ENCODE results near the gene IFNGR2. TPM values are rescaled to one million over a fixed set of nuclear protein-coding genes. Genes with fewer than 3 reads are reported as not detected.

The IFNGR2 gene, protein sequence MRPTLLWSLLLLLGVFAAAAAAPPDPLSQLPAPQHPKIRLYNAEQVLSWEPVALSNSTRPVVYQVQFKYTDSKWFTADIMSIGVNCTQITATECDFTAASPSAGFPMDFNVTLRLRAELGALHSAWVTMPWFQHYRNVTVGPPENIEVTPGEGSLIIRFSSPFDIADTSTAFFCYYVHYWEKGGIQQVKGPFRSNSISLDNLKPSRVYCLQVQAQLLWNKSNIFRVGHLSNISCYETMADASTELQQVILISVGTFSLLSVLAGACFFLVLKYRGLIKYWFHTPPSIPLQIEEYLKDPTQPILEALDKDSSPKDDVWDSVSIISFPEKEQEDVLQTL
- total RNA-seq (2014; rRNA removed; shearing (Covaris generic); ENCODE audit: low replicate concordance): 30.4 and 52.1 TPM in 2 replicates

DNA sequence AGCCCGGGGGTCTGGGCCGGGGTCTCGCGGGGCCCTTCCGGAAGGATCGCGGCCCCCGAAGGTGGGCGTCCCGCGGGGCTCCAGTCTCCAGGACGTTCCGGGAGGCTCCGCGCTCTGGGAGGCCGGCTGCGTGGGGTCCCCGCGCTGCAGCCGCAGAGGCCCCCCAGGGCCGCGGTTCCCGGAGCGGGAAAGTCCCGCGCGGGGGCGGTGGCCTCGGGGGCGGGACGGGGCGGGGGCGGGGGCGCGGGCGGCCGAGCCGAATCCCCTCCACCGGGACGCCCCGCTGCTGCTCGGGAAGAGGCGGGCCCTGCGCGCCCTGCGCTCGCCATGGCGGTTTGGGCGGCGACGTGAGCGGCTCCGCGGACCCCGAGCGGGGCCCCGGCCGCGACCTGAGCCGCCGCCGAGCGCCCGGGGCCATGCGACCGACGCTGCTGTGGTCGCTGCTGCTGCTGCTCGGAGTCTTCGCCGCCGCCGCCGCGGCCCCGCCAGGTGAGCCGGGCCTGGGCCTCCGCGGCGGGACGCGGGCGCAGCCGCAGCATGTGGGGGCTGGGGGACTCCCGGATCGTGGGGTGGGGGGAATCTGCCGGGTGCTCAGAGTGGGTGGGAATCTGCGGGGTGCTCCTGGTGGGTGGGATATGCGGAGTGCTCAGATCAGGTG lies at the start of gene IFNGR2:
IFNGR2 (plus strand) TSS at position 286 of the 658 bp plus-strand sequence; CDS start at position 417, 131 bp downstream.
- no peaks in the 10 kb centered on the region for H3K27me3 ChIP-seq (ENCODE audit: low read length)
- peak within 1 kb of the TSS; percentile 96 for H3K9ac ChIP-seq (ENCODE audit: low read length)
- H3K4me3 ChIP-seq (ENCODE audit: low read length): peak within 1 kb of the TSS; percentile 95
- H3K9me3 ChIP-seq (ENCODE audit: low read length): no peaks in the 10 kb centered on the region
- peaks cover 8% of the 10 kb centered on the region; the same call in 1 of the 2 replicates for H3K36me3 ChIP-seq (ENCODE audit: insufficient read depth, low read length)
- peaks cover 35% of the 10 kb centered on the region for H3K4me1 ChIP-seq (ENCODE audit: low read length)
- peaks cover 48% of the 10 kb centered on the region for H3K79me2 ChIP-seq (ENCODE audit: low read length)
- no peaks in the 10 kb centered on the region for H3K9me2 ChIP-seq (replicated peaks; ENCODE audit: insufficient read depth, low read length)
- H3K27ac ChIP-seq (ENCODE audit: low read length): peak within 1 kb of the TSS; percentile 79
- H2AFZ ChIP-seq (ENCODE audit: low read length): peak within 1 kb of the TSS; percentile 83
- H4K20me1 ChIP-seq (ENCODE audit: insufficient read depth, low read depth, low read length): no peaks in the 10 kb centered on the region
- peak within 1 kb of the TSS; percentile 85 for H3K4me2 ChIP-seq (ENCODE audit: low read depth, low read length, poor library complexity, severe bottlenecking)
- DNase-seq: peak; percentile 74

GRCh38 chr21:33355355-33355754 lies 47.9 kb upstream of the IFNGR2 start:
- Histone ChIP-seq H3K36me3 (ENCODE audit: insufficient read depth, low read length) (peaks cover 20% of the 10 kb centered on the region; the same call in 1 of the 2 replicates), H3K79me2 (ENCODE audit: low read length) (no peaks in the 10 kb centered on the region), H3K4me3 (ENCODE audit: low read length) (no peak overlapping the region), H3K9ac (ENCODE audit: low read length) (no peak overlapping the region), H4K20me1 (ENCODE audit: insufficient read depth, low read depth, low read length) (no peaks in the 10 kb centered on the region), H2AFZ (ENCODE audit: low read length) (no peak overlapping the region), H3K27me3 (ENCODE audit: low read length) (no peaks in the 10 kb centered on the region), H3K9me3 (ENCODE audit: low read length) (no peaks in the 10 kb centered on the region), H3K27ac (ENCODE audit: low read length) (no peak overlapping the region), H3K4me2 (ENCODE audit: low read depth, low read length, poor library complexity, severe bottlenecking) (no peak overlapping the region), H3K9me2 (replicated peaks; ENCODE audit: insufficient read depth, low read length) (no peaks in the 10 kb centered on the region), H3K4me1 (ENCODE audit: low read length) (peaks cover 9% of the 10 kb centered on the region)
- no peak for DNase-seq

- H2AFZ ChIP-seq (ENCODE audit: low read length): no peak overlapping the region
- H3K36me3 ChIP-seq (ENCODE audit: insufficient read depth, low read length): peaks cover 19% of the 10 kb centered on the region; the same call in 1 of the 2 replicates
- no peaks in the 10 kb centered on the region for H3K9me2 ChIP-seq (replicated peaks; ENCODE audit: insufficient read depth, low read length)
- no peaks in the 10 kb centered on the region for H3K9me3 ChIP-seq (ENCODE audit: low read length)
- H3K27me3 ChIP-seq (ENCODE audit: low read length): no peaks in the 10 kb centered on the region
- DNase-seq: no peak
- H3K27ac ChIP-seq (ENCODE audit: low read length): no peak overlapping the region
- H3K4me1 ChIP-seq (ENCODE audit: low read length): peaks cover 15% of the 10 kb centered on the region
- no peak overlapping the region for H3K4me2 ChIP-seq (ENCODE audit: low read depth, low read length, poor library complexity, severe bottlenecking)
- H3K9ac ChIP-seq (ENCODE audit: low read length): no peak overlapping the region
- no peaks in the 10 kb centered on the region for H4K20me1 ChIP-seq (ENCODE audit: insufficient read depth, low read depth, low read length)
- no peaks in the 10 kb centered on the region for H3K79me2 ChIP-seq (ENCODE audit: low read length)
- no peak overlapping the region for H3K4me3 ChIP-seq (ENCODE audit: low read length)
Observed at GRCh38 chr21:33355996-33356395, 47.2 kb upstream of the IFNGR2 start.

DNA sequence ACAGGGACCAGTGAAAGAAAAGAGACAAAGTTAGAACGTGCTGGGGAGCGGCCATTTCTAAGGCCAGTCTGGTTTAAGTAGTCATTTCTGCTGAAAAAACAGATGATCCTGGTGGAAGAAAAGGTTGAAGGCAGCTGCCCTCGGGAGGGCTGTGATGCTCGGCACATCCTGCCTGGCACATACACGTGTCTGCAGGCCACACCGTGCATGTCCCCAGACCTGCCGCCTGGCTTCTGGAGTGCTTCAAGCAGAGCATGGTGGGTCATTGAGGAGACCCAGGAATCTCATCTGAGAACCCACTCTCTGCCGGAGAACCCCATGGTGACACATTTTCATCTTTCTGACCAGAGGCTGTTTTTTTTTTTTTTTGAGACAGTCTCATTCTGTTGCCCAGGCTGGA lies 46.0 kb upstream of the IFNGR2 start:
- Histone ChIP-seq H3K9ac (ENCODE audit: low read length) (no peak overlapping the region), H3K27ac (ENCODE audit: low read length) (no peak overlapping the region), H3K9me3 (ENCODE audit: low read length) (no peaks in the 10 kb centered on the region), H3K36me3 (ENCODE audit: insufficient read depth, low read length) (peaks cover 16% of the 10 kb centered on the region; the same call in 1 of the 2 replicates), H2AFZ (ENCODE audit: low read length) (no peak overlapping the region), H4K20me1 (ENCODE audit: insufficient read depth, low read depth, low read length) (no peaks in the 10 kb centered on the region), H3K4me3 (ENCODE audit: low read length) (no peak overlapping the region), H3K9me2 (replicated peaks; ENCODE audit: insufficient read depth, low read length) (no peaks in the 10 kb centered on the region), H3K4me2 (ENCODE audit: low read depth, low read length, poor library complexity, severe bottlenecking) (no peak overlapping the region), H3K4me1 (ENCODE audit: low read length) (peaks cover 27% of the 10 kb centered on the region), H3K79me2 (ENCODE audit: low read length) (no peaks in the 10 kb centered on the region), H3K27me3 (ENCODE audit: low read length) (no peaks in the 10 kb centered on the region)
- no peak for DNase-seq

GRCh38 chr21:33359446-33359845 lies 43.8 kb upstream of the IFNGR2 start:
- DNase-seq: no peak
- H3K27ac ChIP-seq (ENCODE audit: low read length): no peak overlapping the region
- no peak overlapping the region for H3K9ac ChIP-seq (ENCODE audit: low read length)
- H3K36me3 ChIP-seq (ENCODE audit: insufficient read depth, low read length): peaks cover 14% of the 10 kb centered on the region; the same call in 1 of the 2 replicates
- H3K4me3 ChIP-seq (ENCODE audit: low read length): no peak overlapping the region
- no peak overlapping the region for H3K4me2 ChIP-seq (ENCODE audit: low read depth, low read length, poor library complexity, severe bottlenecking)
- H4K20me1 ChIP-seq (ENCODE audit: insufficient read depth, low read depth, low read length): no peaks in the 10 kb centered on the region
- H3K27me3 ChIP-seq (ENCODE audit: low read length): no peaks in the 10 kb centered on the region
- no peak overlapping the region for H2AFZ ChIP-seq (ENCODE audit: low read length)
- H3K9me3 ChIP-seq (ENCODE audit: low read length): no peaks in the 10 kb centered on the region
- no peaks in the 10 kb centered on the region for H3K79me2 ChIP-seq (ENCODE audit: low read length)
- H3K4me1 ChIP-seq (ENCODE audit: low read length): peaks cover 33% of the 10 kb centered on the region
- no peaks in the 10 kb centered on the region for H3K9me2 ChIP-seq (replicated peaks; ENCODE audit: insufficient read depth, low read length)

DNA sequence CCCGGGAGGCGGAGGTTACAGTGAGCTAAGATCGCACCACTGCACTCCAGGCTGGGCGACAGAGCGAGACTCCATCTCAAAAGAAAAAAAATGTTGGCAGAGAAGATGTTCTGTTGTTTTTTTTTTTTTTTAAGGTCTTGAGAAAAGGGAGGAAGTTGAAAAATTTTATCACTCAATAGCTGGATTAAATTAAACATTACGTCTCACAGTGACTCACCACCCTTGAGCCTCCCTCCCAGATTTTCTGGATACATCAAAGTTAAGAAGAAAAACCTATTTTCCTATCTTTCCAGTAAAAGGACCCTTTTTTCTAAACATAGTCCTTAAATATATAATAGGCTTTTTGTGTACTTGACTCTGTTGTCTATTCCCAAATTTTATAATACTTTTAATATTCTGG lies 42.9 kb upstream of the IFNGR2 start:
- Histone ChIP-seq H3K4me2 (ENCODE audit: low read depth, low read length, poor library complexity, severe bottlenecking) (peak overlapping the region; percentile 75), H3K9ac (ENCODE audit: low read length) (peak overlapping the region; percentile 54; the same call in 1 of the 2 replicates), H3K9me3 (ENCODE audit: low read length) (no peaks in the 10 kb centered on the region), H3K36me3 (ENCODE audit: insufficient read depth, low read length) (peaks cover 9% of the 10 kb centered on the region; the same call in 1 of the 2 replicates), H3K79me2 (ENCODE audit: low read length) (no peaks in the 10 kb centered on the region), H3K27me3 (ENCODE audit: low read length) (no peaks in the 10 kb centered on the region), H4K20me1 (ENCODE audit: insufficient read depth, low read depth, low read length) (no peaks in the 10 kb centered on the region), H2AFZ (ENCODE audit: low read length) (peak overlapping the region; percentile 25; the same call in 1 of the 2 replicates), H3K27ac (ENCODE audit: low read length) (no peak overlapping the region), H3K4me1 (ENCODE audit: low read length) (peaks cover 33% of the 10 kb centered on the region), H3K9me2 (replicated peaks; ENCODE audit: insufficient read depth, low read length) (no peaks in the 10 kb centered on the region), H3K4me3 (ENCODE audit: low read length) (peak overlapping the region; percentile 58; the same call in 1 of the 2 replicates)
- DNase-seq: no peak

- Histone ChIP-seq H3K9me2 (replicated peaks; ENCODE audit: insufficient read depth, low read length) (no peaks in the 10 kb centered on the region), H4K20me1 (ENCODE audit: insufficient read depth, low read depth, low read length) (no peaks in the 10 kb centered on the region), H3K4me3 (ENCODE audit: low read length) (peak overlapping the region; percentile 58), H3K4me2 (ENCODE audit: low read depth, low read length, poor library complexity, severe bottlenecking) (peak overlapping the region; percentile 75), H3K79me2 (ENCODE audit: low read length) (no peaks in the 10 kb centered on the region), H2AFZ (ENCODE audit: low read length) (peak overlapping the region; percentile 25), H3K9me3 (ENCODE audit: low read length) (no peaks in the 10 kb centered on the region), H3K27me3 (ENCODE audit: low read length) (no peaks in the 10 kb centered on the region), H3K4me1 (ENCODE audit: low read length) (peaks cover 33% of the 10 kb centered on the region), H3K36me3 (ENCODE audit: insufficient read depth, low read length) (peaks cover 7% of the 10 kb centered on the region; the same call in 1 of the 2 replicates), H3K9ac (ENCODE audit: low read length) (peak overlapping the region; percentile 54), H3K27ac (ENCODE audit: low read length) (peak overlapping the region; percentile 20)
- DNase-seq: peak; percentile 93
Observed at GRCh38 chr21:33360881-33361602, 42.2 kb upstream of the IFNGR2 start.
